Uterus (tissue), 2 donors: ENCODE data around the gene TSPAN3.

Experiments used
- POLR2A ChIP-seq, 2 donors: fragments of 450-650 bp; IDR thresholded peaks; one replicate each; pipeline ENCODE4 v1.6.1; 2016; ENCODE audit warnings: antibody characterized with exemption in 2 of 2, mild to moderate bottlenecking in 1 of 2, moderate library complexity in 1 of 2
- TF ChIP-seq, protein P1 (sequence below), 4 experiments: fragments of 200-600 bp in 2 of 4; fragments of 450-650 bp in 2 of 4; sonication (generic) in 2 of 4; IDR thresholded peaks; one replicate each; pipeline ENCODE4 v1.5.1; 2016 to 2019; ENCODE audit warnings: antibody characterized with exemption in 4 of 4, mild to moderate bottlenecking in 2 of 4, moderate library complexity in 1 of 4

DNA sequence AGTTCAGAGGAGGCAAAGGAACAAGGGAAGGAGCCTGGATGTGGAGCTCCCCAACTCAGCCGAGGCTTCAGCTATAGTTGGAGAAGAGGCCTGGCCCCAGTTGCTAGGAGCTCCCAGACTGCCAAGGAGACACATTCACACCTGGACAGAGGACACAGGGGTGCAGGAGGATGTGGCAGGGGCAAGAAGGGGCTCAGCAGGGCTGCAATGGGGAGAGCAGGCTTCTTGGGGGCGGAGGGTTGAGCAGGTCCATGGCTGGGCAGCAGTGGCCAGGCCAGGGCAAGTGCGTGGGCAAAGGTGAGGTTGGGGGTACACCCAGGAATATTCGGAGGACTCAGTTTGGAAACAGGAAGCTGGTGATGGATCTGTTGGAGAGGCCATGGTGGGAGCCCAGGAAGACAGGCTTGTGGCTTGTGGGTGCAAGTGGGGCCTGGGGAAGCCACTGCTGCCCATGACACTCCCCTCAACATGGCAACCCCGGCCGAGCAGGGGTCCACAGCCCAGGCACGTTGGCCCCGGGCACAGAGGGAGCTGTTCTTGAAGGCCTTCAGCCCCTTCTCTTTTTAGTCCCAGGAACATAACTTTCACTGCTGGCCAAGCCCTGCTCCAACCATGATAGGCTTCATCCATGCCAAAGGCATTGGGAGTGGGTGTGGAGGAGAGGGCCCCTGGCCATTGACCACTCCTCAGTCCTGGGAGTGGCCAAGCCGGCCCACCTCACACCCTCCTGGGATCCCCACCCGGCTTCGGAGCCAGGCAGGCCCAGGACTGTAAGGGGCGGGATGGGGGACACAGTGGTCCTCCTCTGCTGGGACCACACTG, 33.3 kb downstream of the TSPAN3 start:
- TF ChIP-seq, protein P1, sequence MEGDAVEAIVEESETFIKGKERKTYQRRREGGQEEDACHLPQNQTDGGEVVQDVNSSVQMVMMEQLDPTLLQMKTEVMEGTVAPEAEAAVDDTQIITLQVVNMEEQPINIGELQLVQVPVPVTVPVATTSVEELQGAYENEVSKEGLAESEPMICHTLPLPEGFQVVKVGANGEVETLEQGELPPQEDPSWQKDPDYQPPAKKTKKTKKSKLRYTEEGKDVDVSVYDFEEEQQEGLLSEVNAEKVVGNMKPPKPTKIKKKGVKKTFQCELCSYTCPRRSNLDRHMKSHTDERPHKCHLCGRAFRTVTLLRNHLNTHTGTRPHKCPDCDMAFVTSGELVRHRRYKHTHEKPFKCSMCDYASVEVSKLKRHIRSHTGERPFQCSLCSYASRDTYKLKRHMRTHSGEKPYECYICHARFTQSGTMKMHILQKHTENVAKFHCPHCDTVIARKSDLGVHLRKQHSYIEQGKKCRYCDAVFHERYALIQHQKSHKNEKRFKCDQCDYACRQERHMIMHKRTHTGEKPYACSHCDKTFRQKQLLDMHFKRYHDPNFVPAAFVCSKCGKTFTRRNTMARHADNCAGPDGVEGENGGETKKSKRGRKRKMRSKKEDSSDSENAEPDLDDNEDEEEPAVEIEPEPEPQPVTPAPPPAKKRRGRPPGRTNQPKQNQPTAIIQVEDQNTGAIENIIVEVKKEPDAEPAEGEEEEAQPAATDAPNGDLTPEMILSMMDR (IDR thresholded peaks at IDR 0.05), result no peak
- TF ChIP-seq POLR2A (IDR thresholded peaks at IDR 0.05), result no peak
